Dermis microvascular lymphatic vessel endothelial cell (primary cell): Measurements from ENCODE around the gene SLC39A9. TPM values are rescaled to one million over a fixed set of nuclear protein-coding genes. Genes with fewer than 3 reads are reported as not detected.

Experiments used
- DNase-seq, 2 donors: peaks; one replicate each; pipeline versions ENCODE4 v3.0.0 to v3.0.0-alpha.2; 2010; ENCODE audit warnings: low read depth in 2 of 2
- total RNA-seq: library from RNA; depleted of rRNA; stranded (reverse); fragments of >200 nt; gene quantifications from 2 replicates; pipeline ENCODE4 v1.2.1, GENCODE V29; 2014

The SLC39A9 gene
- total RNA-seq, 1 donor from 2014 or later, result 98.6 TPM

DNA sequence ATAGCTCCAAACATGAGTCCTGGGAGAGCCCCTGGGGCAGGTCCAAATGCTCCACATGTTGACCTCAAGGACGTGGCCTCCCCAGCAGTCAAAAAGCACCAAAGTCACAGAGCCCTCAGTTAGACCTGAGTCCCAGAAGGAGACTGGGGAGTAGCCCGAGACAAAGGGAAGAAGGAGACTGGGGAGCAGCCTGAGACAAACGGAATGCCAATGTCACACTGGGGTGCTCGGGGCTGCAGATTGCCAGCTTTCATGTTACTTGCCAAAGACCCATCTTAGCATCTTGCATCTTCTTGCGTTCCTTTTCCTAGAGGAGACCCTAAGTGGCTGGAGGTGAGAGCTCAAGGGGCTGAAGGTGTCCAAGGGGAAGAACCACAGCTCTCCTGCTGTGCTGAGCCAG lies 100.9 kb downstream of the SLC39A9 start:
- no peak for DNase-seq

GRCh38 chr14:69500096-69500495 lies 101.6 kb downstream of the SLC39A9 start:
- no peak for DNase-seq

DNA sequence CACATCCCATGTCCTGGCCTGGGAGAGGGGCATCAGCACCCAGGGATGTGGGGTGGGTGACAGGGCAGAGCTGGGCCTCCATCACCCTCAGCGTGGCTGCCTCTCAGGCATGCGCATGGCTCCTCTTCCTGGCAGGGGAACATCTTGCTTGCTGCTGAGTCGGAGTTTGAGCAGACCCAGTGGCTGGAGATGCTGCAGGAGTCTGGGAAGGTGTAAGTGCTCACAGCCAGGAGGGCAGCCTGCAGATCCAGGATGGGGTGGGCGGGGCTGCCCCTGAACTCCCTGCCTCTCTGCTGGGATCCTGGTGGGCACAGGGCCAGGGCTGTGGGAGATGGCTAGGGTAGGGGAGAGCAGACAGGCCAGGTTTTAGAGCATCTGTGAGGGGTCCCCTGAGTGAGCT lies 102.2 kb downstream of the SLC39A9 start:
- DNase-seq, result no peak

GRCh38 chr14:69501423-69501838 lies 102.9 kb downstream of the SLC39A9 start:
- DNase-seq, result no peak

- no peak for DNase-seq
Observed at GRCh38 chr14:69504775-69505174, 106.3 kb downstream of the SLC39A9 start.

DNA sequence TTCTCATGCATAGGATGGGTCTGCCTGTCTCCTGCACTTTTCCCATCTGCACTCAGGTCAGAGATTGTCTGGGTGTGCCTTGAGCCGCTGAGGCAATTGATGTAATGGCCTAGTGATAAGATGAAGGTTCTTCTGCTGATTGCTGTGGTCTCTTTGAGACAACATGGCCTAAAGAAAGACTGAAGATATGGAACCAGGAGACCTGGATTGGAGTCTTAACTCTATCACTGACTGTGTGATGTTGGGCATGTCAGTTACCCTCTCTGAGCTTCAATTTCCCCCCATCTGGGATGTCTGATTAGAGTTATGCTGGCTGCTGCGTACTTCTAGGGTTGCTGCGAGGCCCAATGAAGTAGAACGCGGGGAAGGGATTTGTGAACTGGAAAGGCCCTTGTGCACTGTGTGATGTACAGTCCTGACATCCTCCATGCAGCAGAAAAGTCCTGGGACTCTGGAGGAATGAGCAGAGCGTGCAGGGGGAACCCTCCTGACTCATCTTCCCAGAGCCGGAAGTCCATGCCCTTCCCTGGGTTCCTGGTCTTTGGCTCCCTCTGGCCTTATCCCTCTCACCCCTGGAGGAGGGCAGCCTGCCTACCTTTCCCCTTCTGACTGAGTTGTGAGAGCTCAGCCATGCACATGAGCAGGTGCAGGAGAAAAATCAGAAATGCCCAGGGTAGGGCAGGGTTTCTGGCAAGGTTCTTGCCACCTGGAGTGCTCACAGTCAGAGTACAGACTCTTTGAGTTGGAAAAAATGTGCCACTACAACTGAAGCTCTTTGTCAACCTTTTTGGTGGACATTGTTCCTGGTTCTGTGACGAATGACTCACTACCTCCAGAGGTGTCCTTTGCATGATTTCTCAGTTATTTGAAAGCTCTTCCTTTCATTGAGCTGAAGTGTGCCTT lies 107.1 kb downstream of the SLC39A9 start:
- DNase-seq, result no peak

- DNase-seq, result no peak
Observed at GRCh38 chr14:69506241-69506595, 107.7 kb downstream of the SLC39A9 start.

Other genes with a start within 250 kb of the SLC39A9 start
- gene DCAF5, start 245.6 kb upstream of the SLC39A9 start, total RNA-seq, result 9.5 and 16.6 TPM in 2 replicates
- gene EXD2, start 207.2 kb upstream of the SLC39A9 start, total RNA-seq, result 21.8 and 22.0 TPM in 2 replicates
- gene GALNT16, start 138.5 kb upstream of the SLC39A9 start, total RNA-seq, result 0.13 TPM in 2 replicates
- gene ERH, start 393 bp upstream of the SLC39A9 start, total RNA-seq, result 160 and 224 TPM in 2 replicates
- under 0.01 and 0.13 TPM in 2 replicates for gene PLEKHD1, start 86.0 kb downstream of the SLC39A9 start, total RNA-seq
- gene CCDC177, start 176.2 kb downstream of the SLC39A9 start, total RNA-seq, result not detected in 2 replicates
- gene SUSD6, start 212.9 kb downstream of the SLC39A9 start, total RNA-seq, result 9.1 and 14.4 TPM in 2 replicates